Gastrocnemius medialis (tissue), 4 donors: ENCODE data around the gene PDE5A. TPM values are rescaled to one million over a fixed set of nuclear protein-coding genes. Genes with fewer than 3 reads are reported as not detected.

Source experiments
- ATAC-seq, 2 donors: fragments of 150-250 bp; one replicate each; pipeline ENCODE4 v1.9.1; 2016
- DNase-seq, 2 donors: peaks; one replicate each; pipeline ENCODE4 v3.0.0-alpha.2; 2019
- H3K27ac ChIP-seq, 4 donors: fragments of 200-600 bp; sonication (generic); 1 replicate in 1 of 4; 2 replicates in 3 of 4; pipeline ENCODE4 v1.5.1; 2016 to 2018; ENCODE audit warnings: mild to moderate bottlenecking in 2 of 4, moderate library complexity in 1 of 4
- H3K27me3 ChIP-seq, 3 donors: fragments of 200-600 bp; sonication (generic) in 2 of 3; 1 replicate in 1 of 3; 2 replicates in 2 of 3; pipeline versions ENCODE4 v1.5.1 to v1.6.0; 2016 to 2019; ENCODE audit warnings: mild to moderate bottlenecking in 1 of 3, moderate library complexity in 1 of 3
- H3K36me3 ChIP-seq, 2 donors: fragments of 200-600 bp; sonication (generic) in 1 of 2; one replicate each; pipeline ENCODE4 v1.5.1; 2017 to 2018
- H3K4me1 ChIP-seq, 2 donors: fragments of 200-600 bp; sonication (generic) in 1 of 2; one replicate each; pipeline ENCODE4 v1.5.1; 2016 to 2017; ENCODE audit warnings: mild to moderate bottlenecking in 2 of 2
- H3K4me3 ChIP-seq, 4 donors: fragments of 200-600 bp; sonication (generic) in 3 of 4; 1 replicate in 1 of 4; 2 replicates in 3 of 4; pipeline ENCODE4 v1.5.1; 2016 to 2019; ENCODE audit warnings: mild to moderate bottlenecking in 2 of 4
- H3K9me3 ChIP-seq, 3 donors: fragments of 200-600 bp; sonication (generic) in 2 of 3; 1 replicate in 1 of 3; 2 replicates in 2 of 3; pipeline ENCODE4 v1.5.1; 2016 to 2019
- CTCF ChIP-seq, 5 experiments: fragments of 450-650 bp in 3 of 5; fragments of 200-600 bp in 2 of 5; sonication (generic) in 2 of 5; IDR thresholded peaks in 4 of 5; conservative IDR thresholded peaks in 1 of 5; 1 replicate in 4 of 5; 2 replicates in 1 of 5; pipeline ENCODE4 v1.5.1; 2016 to 2019; ENCODE audit warnings: antibody characterized with exemption in 5 of 5, mild to moderate bottlenecking in 3 of 5, moderate library complexity in 3 of 5
- POLR2A ChIP-seq, 2 donors: fragments of 450-650 bp; IDR thresholded peaks; one replicate each; pipeline ENCODE4 v1.6.1; 2017; ENCODE audit warnings: antibody characterized with exemption in 2 of 2, mild to moderate bottlenecking in 2 of 2, moderate library complexity in 2 of 2
- in situ Hi-C, 4 donors: fragments of 200-750 bp; cut with MboI; loops; one replicate each; pipeline versions ENCODE4 v1.15.0 to v1.8.0; 2017; ENCODE audit warnings: low sequenced_read_pairs in 4 of 4
- intact Hi-C: fragments of 100-400 bp; cut with DNase I; formaldehyde crosslinking; loops from one replicate; pipeline ENCODE4 v1.15.1; 2023; ENCODE audit warnings: low total_unique reads
- total RNA-seq, 4 donors: library from RNA; depleted of rRNA; stranded (reverse); fragments of >200 nt; gene quantifications; one replicate each; pipeline versions ENCODE4 v1.1.0 to v1.2.3, GENCODE V29; 2016

The PDE5A gene
- total RNA-seq, 4 donors from 2014 or later = 5.5 to 9.9 (median 6.0) TPM

- Histone ChIP-seq H3K36me3 (peaks cover 2 to 27% of the 10 kb centered on the region in 2 donors), H3K4me3 (no peak overlapping the region), H3K27ac (no peak overlapping the region), H3K9me3 (peaks cover 0 to 5% (median 0%) of the 10 kb centered on the region in 3 donors), H3K4me1 (no peaks in the 10 kb centered on the region), H3K27me3 (no peaks in the 10 kb centered on the region)
- in situ Hi-C loops (loop anchor here in 2 of 4 donors (10.0 to 25.0 kb wide), 4 partner anchors 51 to 491 kb away; no protein-coding TSS in a partner anchor), intact Hi-C loops (no loop called here)
- ATAC-seq (no peak), DNase-seq (no peak)
- no peak for TF ChIP-seq CTCF (IDR thresholded peaks at IDR 0.05 in 4 of 5, conservative IDR thresholded peaks at IDR 0.05 in 1 of 5)
- no peak for TF ChIP-seq POLR2A (IDR thresholded peaks at IDR 0.05)
Measured at GRCh38 chr4:119564106-119564505, 64.5 kb downstream of the PDE5A start.

- no peak overlapping the region for H3K27ac ChIP-seq
- DNase-seq = no peak
- ATAC-seq = peak in 1 of 2 donors; percentile 21
- peaks cover 0 to 2% (median 0%) of the 10 kb centered on the region in 3 donors for H3K9me3 ChIP-seq
- no peak overlapping the region for H3K4me3 ChIP-seq
- intact Hi-C loops (loop anchor here (1.0 to 10.0 kb wide), 3 partner anchors 68 to 493 kb away; no protein-coding TSS in a partner anchor), in situ Hi-C loops (loop anchor here in 2 of 4 donors (10.0 to 25.0 kb wide), 3 partner anchors 228 to 496 kb away; no protein-coding TSS in a partner anchor)
- peaks cover 0 to 13% of the 10 kb centered on the region in 2 donors for H3K36me3 ChIP-seq
- TF ChIP-seq CTCF (IDR thresholded peaks at IDR 0.05 in 4 of 5, conservative IDR thresholded peaks at IDR 0.05 in 1 of 5) (peak; percentile 37 to 57 (median 44)), POLR2A (IDR thresholded peaks at IDR 0.05) (no peak)
- H3K27me3 ChIP-seq = no peaks in the 10 kb centered on the region
- no peaks in the 10 kb centered on the region for H3K4me1 ChIP-seq
Measured at GRCh38 chr4:119559044-119559647, 69.5 kb downstream of the PDE5A start.

- Histone ChIP-seq H3K4me1 (no peaks in the 10 kb centered on the region), H3K27me3 (no peaks in the 10 kb centered on the region), H3K36me3 (peaks cover 0 to 6% of the 10 kb centered on the region in 2 donors), H3K4me3 (no peak overlapping the region), H3K27ac (peak overlapping the region in 1 of 4 donors; percentile 8), H3K9me3 (no peaks in the 10 kb centered on the region)
- in situ Hi-C loops (loop anchor here in 2 of 4 donors (10.0 to 25.0 kb wide), 3 partner anchors 236 to 504 kb away; no protein-coding TSS in a partner anchor), intact Hi-C loops (loop anchor here (10.0 kb wide), 1 partner anchor 234 kb away; no protein-coding TSS in a partner anchor)
- ATAC-seq = no peak
- DNase-seq = no peak
- TF ChIP-seq POLR2A (IDR thresholded peaks at IDR 0.05) = no peak
- no peak for TF ChIP-seq CTCF (IDR thresholded peaks at IDR 0.05 in 4 of 5, conservative IDR thresholded peaks at IDR 0.05 in 1 of 5)
Measured at GRCh38 chr4:119550857-119551532, 77.6 kb downstream of the PDE5A start.

- no peaks in the 10 kb centered on the region for H3K4me1 ChIP-seq
- DNase-seq = no peak
- in situ Hi-C loops = loop anchor here in 2 of 4 donors (10.0 to 25.0 kb wide), 3 partner anchors 238 to 505 kb away; no protein-coding TSS in a partner anchor
- ATAC-seq = no peak
- H3K27me3 ChIP-seq = no peaks in the 10 kb centered on the region
- TF ChIP-seq CTCF (IDR thresholded peaks at IDR 0.05 in 4 of 5, conservative IDR thresholded peaks at IDR 0.05 in 1 of 5) = no peak
- no peak for TF ChIP-seq POLR2A (IDR thresholded peaks at IDR 0.05)
- H3K36me3 ChIP-seq = peaks cover 0 to 6% of the 10 kb centered on the region in 2 donors
- H3K4me3 ChIP-seq = no peak overlapping the region
- intact Hi-C loops = loop anchor here (10.0 kb wide), 1 partner anchor 235 kb away; no protein-coding TSS in a partner anchor
- H3K27ac ChIP-seq = peak overlapping the region in 3 of 4 donors; percentile 2 to 6 (median 3)
- H3K9me3 ChIP-seq = no peaks in the 10 kb centered on the region
Measured at GRCh38 chr4:119549639-119550038, 79.0 kb downstream of the PDE5A start.
